Ammon's horn (tissue), 1 donor: ENCODE data around the gene HSPE1.
"Not testable (repeated sequence)": the region's sequence is repeated elsewhere in the genome, so short reads cannot be mapped to it uniquely, and the experiment has no call there.

Experiments
- DNase-seq: peaks from one replicate; pipeline ENCODE4 v3.0.0-alpha.2; 2016; ENCODE audit warnings: low spot score

Gene HSPE1

GRCh38 chr2:197499594-197500502 is at the start of gene HSPE1, which contains the start of gene HSPD1:
Gene HSPE1 (plus strand): TSS chr2:197500379. CDS start chr2:197500437, 58 bp downstream.
Gene HSPD1 (minus strand): TSS chr2:197499840. CDS start chr2:197498848, 992 bp downstream.
- DNase-seq: peak; percentile 99

GRCh38 chr2:197450465-197450864 is 49.7 kb upstream of the HSPE1 start:
- no peak for DNase-seq

DNA sequence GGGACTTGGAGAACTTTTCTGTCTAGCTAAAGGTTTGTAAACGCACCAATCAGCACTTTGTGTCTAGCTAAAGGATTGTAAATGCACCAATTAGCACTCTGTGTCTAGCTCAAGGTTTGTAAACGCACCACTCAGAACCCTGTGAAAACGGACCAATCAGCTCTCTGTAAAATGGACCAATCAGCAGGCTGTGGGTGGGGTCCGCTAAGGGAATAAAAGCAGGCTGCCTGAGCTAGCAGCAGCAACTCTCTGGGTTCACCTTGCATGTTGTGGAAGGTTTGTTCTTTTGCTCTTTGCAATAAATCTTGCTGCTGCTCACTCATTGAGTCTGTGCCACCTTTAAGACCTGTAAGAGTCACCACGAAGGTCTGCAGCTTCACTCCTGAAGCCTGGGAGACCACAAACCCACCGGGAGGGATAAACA is 49.2 kb upstream of the HSPE1 start:
- DNase-seq: not testable (repeated sequence)

DNA sequence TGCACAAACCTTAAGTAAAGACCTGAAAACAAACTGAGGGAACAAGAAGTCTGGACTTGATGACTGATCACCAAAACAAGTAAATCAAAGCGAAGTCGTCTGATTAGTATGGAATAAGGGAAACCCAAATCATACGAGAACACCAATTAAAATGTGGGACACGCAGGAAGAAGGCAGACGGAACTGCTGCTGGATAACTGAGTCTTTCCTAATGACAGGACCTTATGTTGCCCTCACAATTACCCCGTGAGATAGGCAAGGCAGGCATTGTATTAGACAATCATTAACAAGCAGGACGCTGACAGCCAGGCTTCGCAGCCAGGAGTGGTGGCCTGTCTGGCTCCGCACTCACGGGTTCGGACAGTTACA is 47.4 kb upstream of the HSPE1 start:
- DNase-seq: no peak

DNA sequence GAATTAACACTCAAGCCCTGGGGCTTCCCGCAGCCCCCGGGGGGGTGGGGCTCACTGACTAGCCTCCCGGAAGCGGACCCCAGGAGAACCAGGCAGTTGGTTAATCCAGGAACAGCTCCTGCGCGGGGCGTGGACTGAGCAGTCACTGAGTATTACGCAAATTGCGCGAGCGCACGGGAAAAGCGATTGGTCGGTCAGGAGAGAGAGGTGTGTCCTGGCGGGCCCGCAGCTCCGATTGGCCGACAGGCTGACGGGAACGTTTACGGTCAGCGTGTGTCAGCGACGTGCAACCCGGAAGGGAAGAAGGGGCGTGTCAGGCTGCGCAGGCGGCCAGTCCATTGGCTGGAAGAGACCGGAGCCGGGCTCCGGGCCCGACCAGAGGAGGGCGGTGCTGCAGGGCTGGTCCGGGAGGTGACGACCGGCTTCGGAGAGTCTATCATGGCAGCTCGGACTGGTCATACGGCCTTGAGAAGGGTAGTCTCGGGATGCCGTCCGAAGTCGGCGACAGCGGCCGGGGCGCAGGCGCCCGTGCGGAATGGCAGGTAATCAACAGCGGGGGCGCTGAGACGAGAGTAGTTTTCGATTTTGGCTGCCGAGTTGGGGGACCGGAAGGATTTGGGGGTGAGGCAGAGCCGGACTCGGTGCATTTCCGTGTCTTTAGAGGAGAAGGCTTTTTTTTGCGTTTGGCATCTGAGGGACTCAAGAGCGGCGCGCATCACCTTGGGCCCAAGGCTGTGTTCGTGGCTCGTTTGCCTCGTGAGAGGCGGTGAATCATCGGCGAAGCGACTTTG is 46.9 kb upstream of the HSPE1 start, which contains the start of gene COQ10B:
Gene COQ10B (plus strand): TSS at position 430 of the 791 bp plus-strand sequence. CDS start 9 bp downstream, at position 439.
- peak; percentile 100 for DNase-seq

- no peak for DNase-seq
These were observed 46.2 kb upstream of the HSPE1 start for GRCh38 chr2:197453914-197454398.

DNA sequence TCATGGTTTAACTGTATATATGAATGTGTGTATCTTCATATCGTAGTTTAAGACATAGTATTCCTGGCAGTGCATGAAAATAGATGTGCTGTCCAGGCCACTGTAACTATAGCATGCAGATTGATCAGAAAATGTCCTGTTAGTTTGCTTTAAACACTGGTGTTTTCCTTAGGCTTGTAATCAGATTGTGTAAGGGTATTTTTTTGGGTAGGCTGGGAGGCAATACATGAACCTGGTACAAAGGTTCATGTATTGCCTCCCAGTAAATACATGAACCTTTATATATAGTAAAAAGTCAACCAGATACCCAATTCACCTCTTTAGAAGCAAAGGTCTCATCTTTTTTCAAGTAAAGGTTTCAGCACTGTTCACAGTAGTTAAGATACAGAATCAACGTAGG is 45.3 kb upstream of the HSPE1 start:
- DNase-seq: no peak

- no peak for DNase-seq
These were observed 44.8 kb upstream of the HSPE1 start for GRCh38 chr2:197455428-197455827.

DNA sequence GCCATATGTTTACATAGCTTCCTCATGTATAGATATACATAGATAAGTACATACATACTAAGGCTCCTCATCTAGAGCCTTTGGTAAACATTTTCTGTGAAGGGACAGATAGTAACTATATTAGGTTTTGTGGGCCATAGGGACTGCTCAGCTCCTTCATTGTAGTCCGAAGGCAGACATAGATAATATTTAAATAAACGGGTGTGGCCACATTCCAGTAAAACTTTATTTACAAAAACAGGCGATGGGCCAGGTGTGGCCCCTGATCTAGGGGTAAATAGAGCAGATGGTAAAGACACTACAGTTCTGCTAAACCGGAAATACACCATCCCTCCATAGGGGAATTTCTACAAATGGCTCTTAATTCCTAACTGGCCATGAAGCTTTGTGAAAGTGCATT is 39.5 kb upstream of the HSPE1 start:
- no peak for DNase-seq

- DNase-seq: no peak
These were observed 39.1 kb upstream of the HSPE1 start for GRCh38 chr2:197461057-197461456.

DNA sequence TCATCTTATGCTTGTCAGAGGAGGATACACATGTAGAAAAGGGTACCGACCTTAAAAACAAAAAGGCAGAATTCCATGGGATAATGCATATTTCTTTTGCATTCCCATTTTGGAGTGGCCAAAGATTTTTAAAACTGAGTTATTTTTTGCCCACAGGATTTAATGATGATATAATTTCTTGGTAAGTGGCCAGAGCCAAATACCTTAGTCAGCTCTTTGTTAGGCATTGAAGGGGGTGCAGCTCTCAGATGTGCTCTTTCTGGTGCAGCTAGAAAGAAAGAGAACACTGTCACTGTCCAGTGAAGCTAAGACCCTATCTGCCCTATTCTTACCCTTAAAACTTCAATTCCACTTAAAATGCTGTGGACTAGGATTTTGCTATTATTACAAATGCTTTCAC is 36.0 kb upstream of the HSPE1 start:
- DNase-seq: no peak

GRCh38 chr2:197472166-197472565 is 28.0 kb upstream of the HSPE1 start:
- no peak for DNase-seq

- DNase-seq: no peak
These were observed 22.4 kb upstream of the HSPE1 start for GRCh38 chr2:197477797-197478196.

- DNase-seq: no peak
These were observed 19.8 kb upstream of the HSPE1 start for GRCh38 chr2:197480165-197481036.

DNA sequence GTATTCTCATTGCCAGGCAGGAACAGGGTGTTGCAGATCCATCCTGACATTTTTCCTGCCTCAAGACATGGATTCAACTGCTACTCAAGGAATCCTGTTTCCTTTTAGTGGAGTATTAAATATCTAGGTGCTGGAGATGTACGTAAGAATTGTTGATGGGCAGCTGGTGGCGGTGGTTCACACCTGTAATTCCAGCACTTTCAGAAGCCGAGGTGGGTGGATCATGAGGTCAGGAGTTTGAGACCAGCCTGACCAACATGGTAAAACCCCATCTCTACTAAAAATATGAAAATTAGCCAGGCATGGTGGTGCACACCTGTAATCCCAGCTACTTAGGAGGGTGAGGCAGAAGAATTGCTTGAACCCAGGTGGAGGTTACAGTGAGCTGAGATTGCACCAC is 15.9 kb upstream of the HSPE1 start:
- DNase-seq: not testable (repeated sequence)

DNA sequence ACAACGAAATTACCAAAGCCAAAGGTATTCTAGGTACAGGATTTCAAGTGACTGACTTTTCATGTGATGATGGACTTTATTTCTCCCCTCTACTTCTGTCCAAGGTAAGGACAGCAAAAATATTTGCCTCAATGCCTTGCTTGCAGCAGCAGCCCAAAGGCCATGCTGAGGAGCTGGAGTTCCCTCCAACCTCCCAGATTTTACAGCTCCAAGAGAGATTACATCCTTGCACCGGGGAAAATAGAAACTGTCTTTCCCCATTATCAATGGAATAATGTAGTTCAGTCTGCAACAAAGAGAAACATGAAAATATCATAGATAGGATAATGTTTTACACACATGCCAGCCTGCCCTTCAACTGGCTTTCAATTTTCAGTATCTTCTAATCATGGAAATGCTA is 14.0 kb upstream of the HSPE1 start:
- DNase-seq: no peak

DNA sequence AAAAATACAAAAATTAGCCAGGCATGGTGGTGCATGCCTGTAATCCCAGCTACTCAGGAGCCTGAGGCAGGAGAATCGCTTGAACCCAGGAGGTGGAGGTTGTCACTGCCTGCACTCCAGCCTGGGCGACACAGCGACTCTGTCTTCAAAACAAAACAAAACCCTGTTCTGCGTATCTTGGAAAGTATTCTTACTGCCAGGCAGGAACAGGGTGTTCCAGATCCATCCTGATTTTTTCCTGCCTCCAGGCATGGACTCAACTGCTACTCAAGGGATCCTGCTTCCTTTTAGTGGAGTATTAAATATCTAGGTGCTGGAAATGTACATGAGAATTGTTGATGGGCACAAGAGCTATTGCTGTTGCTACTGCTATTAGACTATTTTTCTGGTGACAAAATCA is 12.8 kb upstream of the HSPE1 start:
- DNase-seq: no peak

- DNase-seq: no peak
These were observed 4.6 kb upstream of the HSPE1 start for GRCh38 chr2:197495433-197496134.

- no peak for DNase-seq
These were observed 3.5 kb upstream of the HSPE1 start for GRCh38 chr2:197496695-197497094.

GRCh38 chr2:197497326-197497725 is 2.9 kb upstream of the HSPE1 start:
- no peak for DNase-seq
